ENCODE data around the gene SPSB3.
"Not testable (repeated sequence)": the region's sequence is repeated elsewhere in the genome, so short reads cannot be mapped to it uniquely, and the experiment has no call there.

SPSB3 gene

GRCh38 chr16:1816396-1817275, 34.3 kb upstream of the SPSB3 start:
- no peak for DNase-seq

- DNase-seq: no peak
Measured at GRCh38 chr16:1815461-1815860, 33.1 kb upstream of the SPSB3 start.

GRCh38 chr16:1812732-1813163, 30.4 kb upstream of the SPSB3 start:
- DNase-seq: peak; percentile 80

GRCh38 chr16:1810536-1810935, 28.2 kb upstream of the SPSB3 start:
- no peak for DNase-seq

GRCh38 chr16:1810106-1810505, 27.7 kb upstream of the SPSB3 start:
- no peak for DNase-seq

DNA sequence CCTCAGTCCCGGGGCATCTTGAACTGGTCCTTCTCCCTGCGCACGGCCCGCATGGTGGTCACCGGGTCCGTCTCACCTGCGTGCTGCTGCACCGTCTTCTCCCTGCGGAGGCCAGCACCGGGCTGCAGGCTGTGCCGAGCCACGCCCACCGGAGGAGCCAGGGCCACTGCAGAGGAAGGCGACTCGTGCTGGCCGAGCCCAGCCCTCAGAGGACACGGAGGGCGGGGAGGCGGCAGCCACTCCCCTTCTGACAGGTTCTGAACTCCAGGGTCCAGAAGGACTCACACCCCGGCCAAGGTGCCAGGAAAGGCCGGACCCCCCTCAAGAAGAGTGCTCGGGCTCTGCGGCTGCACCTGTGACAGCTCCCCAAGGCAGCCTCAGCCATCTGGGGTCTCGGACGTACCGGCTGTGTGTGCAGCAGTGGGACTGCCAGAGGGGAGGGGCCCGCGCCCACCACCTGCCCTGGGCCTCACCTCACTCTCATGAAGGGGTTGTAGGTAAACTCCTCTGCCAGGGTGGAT, 27.0 kb upstream of the SPSB3 start:
- no peak for DNase-seq

GRCh38 chr16:1808691-1809090, 26.3 kb upstream of the SPSB3 start:
- DNase-seq: no peak

- no peak for DNase-seq
Measured at GRCh38 chr16:1807626-1808025, 25.3 kb upstream of the SPSB3 start.

DNA sequence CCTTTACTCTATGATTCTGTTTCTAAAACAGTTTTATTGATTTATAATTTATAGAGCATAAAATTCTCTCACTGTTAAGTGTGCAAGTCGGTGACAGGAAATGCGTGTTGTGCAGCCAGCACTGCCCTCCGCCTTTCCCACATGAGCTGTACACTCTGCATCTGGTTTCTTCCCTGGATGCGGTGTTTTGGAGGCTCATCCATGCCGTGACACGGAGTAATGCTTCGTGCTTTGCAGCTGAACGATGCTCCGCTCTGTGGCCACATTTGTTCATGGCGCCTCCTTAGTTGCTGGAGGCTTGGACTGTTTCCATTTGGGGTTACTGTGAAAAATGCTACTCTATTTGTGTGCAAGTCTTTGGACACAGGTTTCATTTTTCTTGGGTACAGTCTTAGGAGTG, 18.3 kb upstream of the SPSB3 start:
- DNase-seq: no peak

- DNase-seq: not testable (repeated sequence)
Measured at GRCh38 chr16:1799263-1799662, 16.9 kb upstream of the SPSB3 start.

DNA sequence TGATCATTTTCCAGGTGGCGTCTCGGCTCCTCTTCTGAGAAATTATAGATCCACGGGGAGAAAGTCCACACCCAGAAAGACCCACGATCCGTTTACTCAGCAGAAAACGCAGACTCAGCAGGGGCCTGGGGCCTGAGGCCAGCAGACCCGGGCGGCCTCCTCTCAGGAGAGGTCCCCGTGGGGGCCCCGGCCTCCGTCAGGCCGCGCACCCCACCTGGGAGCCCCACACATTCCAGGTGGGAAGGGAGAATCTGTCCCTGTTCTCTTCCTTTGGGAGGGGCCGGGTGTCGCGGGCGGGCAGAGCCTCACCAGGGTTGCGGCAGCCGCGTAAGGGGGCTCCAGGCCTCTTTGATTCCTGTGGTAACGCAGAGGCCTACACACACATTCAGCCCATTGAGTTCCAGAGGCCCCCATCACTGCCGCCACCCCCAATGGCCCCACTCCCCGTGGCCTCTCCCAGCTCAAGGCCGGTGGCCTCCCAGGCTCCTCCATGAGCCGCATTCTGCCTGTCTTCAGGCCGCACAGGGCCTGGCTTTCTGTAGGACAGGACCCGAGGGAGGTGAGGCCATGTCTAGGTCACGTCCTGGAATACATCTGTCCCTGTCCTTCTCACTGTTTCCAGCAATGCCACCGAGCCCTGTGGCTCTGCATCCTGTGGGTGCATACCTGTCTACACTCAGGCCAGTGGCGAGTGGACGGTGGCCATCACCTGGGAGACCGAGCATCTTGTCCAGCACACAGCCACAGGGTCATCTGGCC, 12.7 kb upstream of the SPSB3 start:
- DNase-seq: no peak

- no peak for DNase-seq
Measured at GRCh38 chr16:1794221-1794871, 12.0 kb upstream of the SPSB3 start.

GRCh38 chr16:1793578-1794220, 11.3 kb upstream of the SPSB3 start, which contains the start of gene IGFALS:
Gene IGFALS (minus strand): TSS chr16:1793705. CDS start chr16:1793652, 53 bp downstream.
- no peak for DNase-seq

- DNase-seq: no peak
Measured at GRCh38 chr16:1792836-1793577, 10.6 kb upstream of the SPSB3 start.

DNA sequence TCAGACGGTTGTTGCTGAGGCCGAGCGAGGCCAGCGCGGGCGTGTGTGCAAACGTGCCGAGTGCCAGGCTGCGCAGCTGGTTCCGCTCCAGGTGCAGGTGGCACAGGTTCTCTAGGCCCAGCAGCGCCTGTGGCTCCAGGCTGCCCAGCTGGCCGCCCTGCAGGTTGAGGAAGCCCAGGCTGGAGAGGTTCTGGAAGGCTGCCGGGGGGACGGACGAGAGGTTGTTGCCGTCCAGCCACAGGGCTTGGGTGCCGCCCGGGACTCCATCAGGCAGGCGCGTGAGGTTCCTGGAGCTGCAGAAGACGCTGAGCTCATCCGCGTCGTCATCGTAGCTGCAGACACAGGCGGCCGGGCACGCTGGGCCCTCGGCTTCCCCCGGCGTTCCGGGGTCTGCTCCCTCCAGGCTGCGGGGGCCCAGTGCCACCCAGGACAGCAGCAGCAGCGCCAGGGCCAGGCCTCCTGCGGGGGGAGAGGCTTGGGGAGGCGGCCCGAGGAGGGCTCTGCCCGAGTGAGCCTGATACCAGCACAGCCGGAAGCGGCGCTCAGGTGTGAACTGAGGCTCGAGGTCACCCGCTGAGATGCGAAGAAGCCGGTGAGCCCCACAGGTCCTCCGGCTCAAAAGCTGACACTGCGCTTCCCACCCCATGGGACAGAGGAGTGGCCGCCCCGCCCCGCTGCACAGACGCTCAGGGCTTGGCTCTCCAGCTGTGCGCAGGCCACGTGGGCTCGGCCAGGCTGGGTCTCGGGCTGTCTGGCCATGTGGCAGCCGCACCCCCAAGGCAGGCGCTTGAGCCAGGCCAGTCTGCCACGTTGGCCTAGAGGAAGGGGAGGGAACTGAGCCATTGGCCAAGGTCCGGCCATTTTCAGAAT, 9.8 kb upstream of the SPSB3 start:
- no peak for DNase-seq

- DNase-seq: no peak
Measured at GRCh38 chr16:1791256-1791942, 9.0 kb upstream of the SPSB3 start.

DNA sequence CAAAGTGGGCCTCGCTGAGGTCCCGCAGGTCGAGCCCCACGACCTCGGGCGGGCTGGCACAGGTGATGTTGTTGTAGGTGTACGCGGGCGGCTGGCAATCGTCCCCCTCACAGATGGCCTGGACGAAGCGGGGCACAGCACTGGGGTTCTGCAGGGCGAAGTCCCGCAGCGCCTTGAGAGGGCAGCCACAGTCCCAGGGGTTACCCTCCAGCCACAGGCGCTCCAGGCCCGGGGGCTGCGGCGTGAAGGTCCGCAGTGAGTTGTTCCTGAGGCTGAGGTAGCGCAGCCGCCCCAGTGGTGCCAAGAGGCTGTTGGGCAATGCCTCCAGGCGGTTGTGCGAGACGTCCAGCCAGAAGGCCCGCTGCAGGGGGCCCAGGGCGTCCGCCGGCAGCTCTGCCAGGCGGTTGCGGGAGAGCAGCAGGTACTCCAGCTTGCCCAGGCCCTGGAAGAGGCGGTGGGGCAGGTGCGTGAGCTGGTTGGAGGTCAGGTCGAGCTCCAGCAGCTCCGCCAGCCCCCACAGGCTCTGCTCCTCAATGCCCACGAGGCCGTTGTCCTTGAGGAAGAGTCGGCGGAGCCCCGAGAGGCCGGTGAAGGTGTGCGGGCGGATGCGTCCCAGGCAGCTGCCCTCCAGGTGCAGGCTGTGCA, 8.4 kb upstream of the SPSB3 start:
- no peak for DNase-seq

- DNase-seq: no peak
Measured at GRCh38 chr16:1790261-1790610, 7.9 kb upstream of the SPSB3 start.

DNA sequence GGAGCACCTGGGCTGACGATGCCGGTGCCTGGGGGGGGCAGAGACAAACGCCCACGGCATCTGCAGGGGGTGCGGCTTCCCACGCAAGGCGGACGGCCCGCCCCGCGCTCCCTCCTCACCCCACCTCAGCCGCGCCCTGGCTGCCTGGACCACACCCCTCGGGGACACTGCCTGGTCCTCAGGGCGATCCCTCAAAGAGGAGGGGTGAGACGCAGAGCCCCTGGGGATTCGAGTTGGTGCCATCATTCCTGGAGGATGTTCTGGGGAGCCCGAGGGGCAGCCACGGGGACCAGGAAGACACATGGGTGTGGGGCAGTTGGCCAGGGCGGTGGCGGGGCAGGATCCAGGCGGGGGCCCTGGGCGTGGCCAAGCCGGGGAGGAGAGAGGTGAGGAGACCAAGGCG, 7.3 kb upstream of the SPSB3 start:
- DNase-seq: no peak

GRCh38 chr16:1788708-1789100, 6.3 kb upstream of the SPSB3 start:
- no peak for DNase-seq

Data from activated effector memory CD4-positive, alpha-beta T cell treated with anti-CD3 and anti-CD28 coated beads, Interleukin-2, amount 50 U/mL, for 16 hours (primary cell).